SK-N-MC (cell line): Measurements from ENCODE around the gene P3H3.
A peak's percentile ranks its signal among the peaks of the same experiment; 100 is the strongest.

Experiments
- DNase-seq: peaks from one replicate; pipeline ENCODE4 v3.0.0-alpha.2; 2011; ENCODE audit warnings: low read depth, low spot score
- H3K27ac ChIP-seq: fragments of 200-600 bp; sonication (generic); 2 replicates; pipeline ENCODE4 v1.5.1; 2016; ENCODE audit warnings: mixed run types
- H3K36me3 ChIP-seq: fragments of 200-600 bp; sonication (generic); 2 replicates; pipeline ENCODE4 v1.6.1; 2017; ENCODE audit warnings: antibody characterized with exemption, low read length, mixed read lengths; ENCODE audit not compliant: insufficient read depth
- H3K4me3 ChIP-seq: fragments of 200-600 bp; sonication (generic); 2 replicates; pipeline ENCODE4 v1.5.1; 2016
- H3K9ac ChIP-seq: fragments of 200-600 bp; sonication (generic); 2 replicates; pipeline ENCODE4 v1.8.0; 2017; ENCODE audit warnings: mixed run types, mixed read lengths; ENCODE audit not compliant: insufficient read length
- H3K9me3 ChIP-seq: fragments of 200-600 bp; sonication (generic); 2 replicates; pipeline ENCODE4 v1.6.1; 2017; ENCODE audit warnings: low read depth, mild to moderate bottlenecking, antibody characterized with exemption, low read length, moderate library complexity, mixed read lengths
- EZH2 ChIP-seq: fragments of 200-600 bp; sonication (generic); IDR thresholded peaks from one replicate; pipeline ENCODE4 v1.6.1; 2017; ENCODE audit warnings: antibody characterized with exemption
- FOXP2 ChIP-seq: optimal IDR thresholded peaks from 2 replicates; pipeline ENCODE3; 2011; ENCODE audit warnings: mild to moderate bottlenecking, moderate library complexity; ENCODE audit not compliant: insufficient read depth; ENCODE audit errors: extremely low read length, control extremely low read depth
- POLR2AphosphoS5 ChIP-seq: IDR thresholded peaks from 2 replicates; pipeline ENCODE4 v1.6.1; 2012; ENCODE audit warnings: mild to moderate bottlenecking, low read depth, low read length, borderline replicate concordance

The P3H3 gene

DNA sequence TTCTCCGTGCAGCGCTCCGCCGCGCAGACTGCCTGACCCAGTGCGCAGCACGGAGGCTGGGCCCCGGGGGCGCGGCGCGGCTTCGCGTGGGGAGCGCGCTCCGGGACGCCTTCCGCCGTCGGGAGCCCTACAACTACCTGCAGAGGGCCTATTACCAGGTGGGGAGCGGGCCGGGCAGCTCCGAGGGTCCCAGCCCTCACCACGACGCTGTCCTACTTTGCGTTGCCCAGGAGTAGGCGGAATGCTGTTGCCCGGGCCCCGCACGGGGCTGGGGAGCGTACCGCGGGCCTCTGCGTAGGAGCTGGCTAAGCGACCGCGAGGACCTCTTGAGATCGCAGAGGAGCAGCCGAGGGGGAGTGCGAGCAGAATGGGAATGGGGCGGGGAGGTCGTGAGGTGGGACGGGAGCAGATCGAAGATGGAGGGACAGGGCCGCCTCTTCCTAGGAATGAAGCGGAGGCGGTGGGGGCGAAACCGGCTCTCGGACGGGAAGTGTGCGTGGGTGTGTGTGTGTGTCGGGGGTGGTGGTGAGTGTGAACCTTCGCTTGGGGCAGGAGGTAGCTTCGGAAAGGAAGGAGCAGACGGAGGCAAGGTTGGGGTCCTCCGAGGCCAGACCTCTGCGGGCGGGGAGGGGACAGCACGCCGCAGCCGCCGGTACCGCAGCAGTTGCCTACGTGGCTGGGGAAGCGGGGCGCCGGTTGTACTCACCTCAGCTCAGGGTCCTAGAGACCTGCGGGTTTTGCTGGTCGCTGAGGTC, 751 bp downstream of the P3H3 start:
- peaks cover 5% of the 10 kb centered on the region; the same call in 1 of the 2 replicates for H3K36me3 ChIP-seq
- H3K27ac ChIP-seq, result no peak overlapping the region
- H3K4me3 ChIP-seq, result peak overlapping the region; percentile 93
- peak overlapping the region; percentile 72 for H3K9ac ChIP-seq
- DNase-seq, result no peak
- TF ChIP-seq POLR2AphosphoS5 (no peak), FOXP2 (no peak), EZH2 (no peak)
- no peaks in the 10 kb centered on the region for H3K9me3 ChIP-seq

DNA sequence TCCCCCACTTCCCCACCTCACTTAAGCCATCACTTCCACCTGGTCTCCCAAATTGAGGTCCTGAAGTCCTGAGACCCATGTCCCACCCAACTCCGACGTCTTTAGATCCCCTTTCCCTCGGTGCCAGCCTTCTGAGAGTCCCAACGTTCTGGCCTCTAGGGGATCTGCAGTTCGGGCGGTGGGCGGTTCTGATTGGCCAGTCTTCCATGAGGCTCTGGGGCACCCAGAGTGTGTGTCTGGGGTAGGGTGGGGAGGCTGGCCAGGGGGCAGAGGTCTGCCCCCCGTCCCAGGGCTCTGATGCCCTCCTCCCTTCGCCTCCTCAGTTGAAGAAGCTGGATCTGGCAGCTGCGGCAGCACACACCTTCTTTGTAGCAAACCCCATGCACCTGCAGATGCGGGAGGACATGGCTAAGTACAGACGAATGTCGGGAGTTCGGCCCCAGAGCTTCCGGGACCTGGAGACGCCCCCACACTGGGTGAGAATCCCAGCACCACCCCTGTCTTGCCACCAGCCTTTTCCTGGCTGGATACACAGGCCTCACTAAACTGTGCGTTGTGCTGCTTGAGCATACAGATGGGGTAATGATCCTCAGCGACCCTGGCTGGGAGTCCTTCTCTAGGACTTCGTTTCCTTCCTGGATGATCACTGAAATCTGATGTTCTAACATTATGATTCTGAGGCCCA, 1.5 kb downstream of the P3H3 start:
- H3K36me3 ChIP-seq, result peaks cover 5% of the 10 kb centered on the region; the same call in 1 of the 2 replicates
- H3K9me3 ChIP-seq, result no peaks in the 10 kb centered on the region
- peak overlapping the region; percentile 93 for H3K4me3 ChIP-seq
- H3K9ac ChIP-seq, result peak overlapping the region; percentile 72
- H3K27ac ChIP-seq, result no peak overlapping the region
- DNase-seq, result no peak
- TF ChIP-seq FOXP2 (no peak), POLR2AphosphoS5 (0 out of 2 replicates have a peak, but pooled peaks have one; percentile 18)

DNA sequence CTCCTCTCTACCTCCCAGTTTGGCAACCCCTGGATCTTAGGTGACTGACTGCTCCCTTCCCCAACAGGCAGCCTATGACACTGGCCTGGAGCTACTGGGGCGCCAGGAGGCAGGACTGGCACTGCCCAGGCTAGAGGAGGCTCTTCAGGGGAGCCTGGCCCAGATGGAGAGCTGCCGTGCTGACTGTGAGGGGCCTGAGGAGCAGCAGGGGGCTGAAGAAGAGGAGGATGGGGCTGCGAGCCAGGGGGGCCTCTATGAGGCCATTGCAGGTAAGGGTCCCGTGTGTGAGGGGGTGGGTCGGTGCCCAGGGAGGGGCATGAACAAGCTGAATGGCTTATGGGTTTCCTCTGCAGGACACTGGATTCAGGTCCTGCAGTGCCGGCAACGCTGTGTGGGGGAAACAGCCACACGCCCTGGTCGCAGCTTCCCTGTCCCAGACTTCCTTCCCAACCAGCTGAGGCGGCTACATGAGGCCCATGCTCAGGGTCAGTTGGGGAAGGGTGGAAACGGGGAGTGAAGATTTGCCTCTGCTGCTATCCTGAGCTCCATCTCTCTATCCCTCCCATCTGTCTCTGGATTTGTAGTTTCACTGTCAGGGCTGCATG, 2.2 kb downstream of the P3H3 start:
- H3K9ac ChIP-seq, result no peak overlapping the region
- no peak overlapping the region for H3K4me3 ChIP-seq

DNA sequence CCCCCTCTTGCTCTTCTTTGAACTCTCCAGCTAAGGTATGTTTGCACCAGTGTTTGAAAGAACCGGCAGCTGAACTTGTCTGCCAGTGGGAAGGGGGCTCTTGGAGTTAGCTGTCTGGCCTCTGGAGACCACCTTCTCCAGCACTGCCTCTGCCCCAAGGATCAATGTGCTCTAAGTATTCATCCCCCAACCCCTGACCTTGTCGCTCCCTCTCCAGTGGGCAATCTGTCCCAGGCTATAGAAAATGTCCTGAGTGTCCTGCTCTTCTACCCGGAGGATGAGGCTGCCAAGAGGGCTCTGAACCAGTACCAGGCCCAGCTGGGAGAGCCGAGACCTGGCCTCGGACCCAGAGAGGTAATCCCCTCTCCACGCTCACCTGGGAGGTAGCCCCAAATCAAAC, 2.8 kb downstream of the P3H3 start:
- DNase-seq, result no peak
- peaks cover 5% of the 10 kb centered on the region; the same call in 1 of the 2 replicates for H3K36me3 ChIP-seq
- TF ChIP-seq FOXP2, result no peak
- TF ChIP-seq POLR2AphosphoS5, result no peak
- TF ChIP-seq EZH2, result no peak
- H3K4me3 ChIP-seq, result no peak overlapping the region
- H3K9ac ChIP-seq, result no peak overlapping the region
- H3K27ac ChIP-seq, result no peak overlapping the region
- H3K9me3 ChIP-seq, result no peaks in the 10 kb centered on the region

More for the DNA sequence above, 2.2 kb downstream of the P3H3 start:
- Histone ChIP-seq H3K9me3 (no peaks in the 10 kb centered on the region), H3K36me3 (peaks cover 5% of the 10 kb centered on the region; the same call in 1 of the 2 replicates), H3K27ac (no peak overlapping the region)
- TF ChIP-seq EZH2, result no peak
- no peak for TF ChIP-seq FOXP2
- TF ChIP-seq POLR2AphosphoS5, result no peak
- DNase-seq, result no peak

DNA sequence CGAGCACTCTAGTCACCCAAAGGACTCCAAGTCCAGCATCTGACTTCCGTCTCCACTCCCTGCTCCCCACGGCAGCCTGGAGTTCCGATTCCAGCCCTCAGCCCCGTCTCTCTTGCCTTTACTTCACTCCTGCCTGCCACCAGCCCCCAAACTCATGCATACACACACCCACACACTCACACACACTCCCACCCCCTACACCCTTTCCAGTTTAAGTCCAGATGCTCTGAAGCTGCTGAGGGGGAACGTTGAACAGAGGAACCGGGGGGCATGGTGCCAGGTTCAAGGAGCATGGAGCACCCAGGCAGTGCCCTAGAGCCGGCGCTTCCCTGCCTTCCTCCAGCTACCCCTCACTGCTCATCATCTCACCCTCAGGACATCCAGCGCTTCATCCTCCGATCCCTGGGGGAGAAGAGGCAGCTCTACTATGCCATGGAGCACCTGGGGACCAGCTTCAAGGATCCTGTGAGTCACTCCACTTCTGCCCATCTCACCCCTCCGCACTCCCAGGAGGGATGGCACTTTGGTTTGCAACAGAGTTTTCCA, 3.3 kb downstream of the P3H3 start:
- Histone ChIP-seq H3K9ac (no peak overlapping the region), H3K4me3 (no peak overlapping the region), H3K9me3 (no peaks in the 10 kb centered on the region), H3K27ac (no peak overlapping the region), H3K36me3 (peaks cover 5% of the 10 kb centered on the region; the same call in 1 of the 2 replicates)
- no peak for TF ChIP-seq EZH2
- no peak for TF ChIP-seq POLR2AphosphoS5
- no peak for TF ChIP-seq FOXP2
- no peak for DNase-seq

DNA sequence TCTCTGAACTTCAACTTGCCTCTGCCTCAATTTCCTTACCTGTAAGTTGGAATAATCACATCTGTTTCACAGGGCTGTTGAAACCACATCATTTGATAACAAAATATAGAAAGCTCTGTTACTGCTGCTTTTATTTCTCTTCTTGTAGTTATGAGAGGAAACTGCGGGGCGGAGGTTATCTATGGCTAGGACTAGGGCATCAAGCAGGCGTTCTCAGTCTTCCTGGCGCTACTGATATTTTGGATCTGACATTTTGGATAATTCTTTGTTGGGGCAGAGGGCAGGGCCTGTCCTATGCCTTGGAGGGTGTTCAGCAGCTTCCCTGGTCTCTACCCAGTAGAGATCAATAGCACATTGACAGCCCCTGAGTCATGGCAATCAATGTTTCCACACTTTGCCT, 3.9 kb downstream of the P3H3 start:
- H3K9ac ChIP-seq, result no peak overlapping the region
- no peak for TF ChIP-seq FOXP2
- no peak for TF ChIP-seq EZH2
- TF ChIP-seq POLR2AphosphoS5, result no peak
- H3K9me3 ChIP-seq, result no peaks in the 10 kb centered on the region
- H3K27ac ChIP-seq, result no peak overlapping the region
- H3K4me3 ChIP-seq, result no peak overlapping the region
- no peak for DNase-seq
- H3K36me3 ChIP-seq, result peaks cover 5% of the 10 kb centered on the region; the same call in 1 of the 2 replicates

DNA sequence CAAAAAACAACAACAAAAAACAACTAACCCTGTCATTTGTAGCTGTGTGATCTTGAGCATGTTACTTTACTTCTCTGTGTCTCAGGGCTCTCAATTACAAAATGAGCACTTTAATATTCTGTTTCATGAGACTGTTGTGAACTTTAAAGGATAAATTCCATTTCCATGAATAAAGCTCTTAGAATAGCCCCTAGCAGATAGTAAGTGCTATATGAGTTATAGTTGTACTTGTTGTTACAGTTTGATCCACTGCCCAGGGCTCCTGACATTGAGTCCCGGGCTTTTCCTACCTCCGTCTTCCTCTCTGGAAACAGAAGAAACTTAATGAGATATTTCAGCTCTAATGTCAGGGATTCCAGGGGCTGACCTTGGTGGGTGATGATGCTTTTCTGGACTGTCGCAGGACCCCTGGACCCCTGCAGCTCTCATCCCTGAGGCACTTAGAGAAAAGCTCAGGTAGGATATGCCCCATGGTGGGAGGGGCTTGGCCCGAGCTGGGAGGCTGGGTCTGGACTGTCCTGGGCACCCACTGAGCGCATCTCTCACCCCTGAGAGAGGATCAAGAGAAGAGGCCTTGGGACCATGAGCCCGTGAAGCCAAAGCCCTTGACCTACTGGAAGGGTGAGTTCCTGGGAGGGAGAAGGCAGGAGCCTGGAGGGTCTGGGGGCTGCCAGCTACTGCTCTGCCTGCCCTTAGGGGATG, 5.1 kb downstream of the P3H3 start:
- DNase-seq, result no peak
- TF ChIP-seq FOXP2, result no peak
- no peak for TF ChIP-seq POLR2AphosphoS5
- TF ChIP-seq EZH2, result no peak
- no peak overlapping the region for H3K9ac ChIP-seq
- H3K36me3 ChIP-seq, result peaks cover 5% of the 10 kb centered on the region; the same call in 1 of the 2 replicates
- no peaks in the 10 kb centered on the region for H3K9me3 ChIP-seq
- no peak overlapping the region for H3K4me3 ChIP-seq
- H3K27ac ChIP-seq, result no peak overlapping the region
